HG03558 (cell line): Measurements from ENCODE around the gene CCDC81.
"Not testable (repeated sequence)": the region's sequence is repeated elsewhere in the genome, so short reads cannot be mapped to it uniquely, and the experiment has no call there.

Experiments used
- ATAC-seq: cut with Tn5 transposase; IDR thresholded peaks from one replicate; pipeline ENCODE4 v1.9.1; 2021; ENCODE audit warnings: moderate number of reproducible peaks; ENCODE audit not compliant: unreplicated experiment; ENCODE audit errors: extremely low read depth

The CCDC81 gene

GRCh38 chr11:86374586-86374985 lies at the start of gene CCDC81:
TSS of gene CCDC81 (plus strand) at chr11:86374887. CDS start at chr11:86375164, 277 bp downstream.
- ATAC-seq = no peak

- no peak for ATAC-seq
Observed at GRCh38 chr11:86335131-86335767, 39.4 kb upstream of the CCDC81 start.

GRCh38 chr11:86337227-86337626 lies 37.5 kb upstream of the CCDC81 start:
- ATAC-seq = no peak

- ATAC-seq = no peak
Observed at GRCh38 chr11:86341382-86341781, 33.3 kb upstream of the CCDC81 start.

GRCh38 chr11:86346513-86346912 lies 28.2 kb upstream of the CCDC81 start:
- no peak for ATAC-seq

- no peak for ATAC-seq
Observed at GRCh38 chr11:86355256-86355655, 19.4 kb upstream of the CCDC81 start.

- ATAC-seq = not testable (repeated sequence)
Observed at GRCh38 chr11:86357412-86357811, 17.3 kb upstream of the CCDC81 start.

GRCh38 chr11:86358720-86359119 lies 16.0 kb upstream of the CCDC81 start:
- no peak for ATAC-seq

- ATAC-seq = no peak
Observed at GRCh38 chr11:86360775-86361395, 13.8 kb upstream of the CCDC81 start.

- no peak for ATAC-seq
Observed at GRCh38 chr11:86363424-86363823, 11.3 kb upstream of the CCDC81 start.

GRCh38 chr11:86365546-86365945 lies 9.1 kb upstream of the CCDC81 start:
- no peak for ATAC-seq

GRCh38 chr11:86369668-86370067 lies 5.0 kb upstream of the CCDC81 start:
- ATAC-seq = no peak

- ATAC-seq = no peak
Observed at GRCh38 chr11:86370171-86370570, 4.5 kb upstream of the CCDC81 start.

GRCh38 chr11:86370922-86371594 lies 3.6 kb upstream of the CCDC81 start:
- ATAC-seq = no peak

- no peak for ATAC-seq
Observed at GRCh38 chr11:86372041-86372440, 2.6 kb upstream of the CCDC81 start.

- no peak for ATAC-seq
Observed at GRCh38 chr11:86372586-86372985, 2.1 kb upstream of the CCDC81 start.

- no peak for ATAC-seq
Observed at GRCh38 chr11:86374069-86374468, 618 bp upstream of the CCDC81 start.

GRCh38 chr11:86377972-86378371 lies 3.3 kb downstream of the CCDC81 start:
- ATAC-seq = no peak

- ATAC-seq = no peak
Observed at GRCh38 chr11:86380295-86381059, 5.8 kb downstream of the CCDC81 start.

GRCh38 chr11:86383041-86383955 lies 8.6 kb downstream of the CCDC81 start:
- ATAC-seq = no peak
